Fibroblast of lung (primary cell): ENCODE measurements around the gene WDFY2. TPM values are rescaled to one million over a fixed set of nuclear protein-coding genes. Genes with fewer than 3 reads are reported as not detected.

Experiments used
- DNase-seq, 2 donors: peaks; one replicate each; pipeline versions ENCODE4 v3.0.0 to v3.0.0-alpha.2; 2010; ENCODE audit warnings: low read depth in 2 of 2
- H2AFZ ChIP-seq: 2 replicates; pipeline ENCODE4 v1.5.1; 2012; ENCODE audit warnings: low read length, control low read depth, inconsistent platforms
- H3K27ac ChIP-seq: 2 replicates; pipeline ENCODE4 v1.5.1; 2011; ENCODE audit warnings: low read length, control low read depth; ENCODE audit not compliant: insufficient read depth
- H3K27me3 ChIP-seq: 2 replicates; pipeline ENCODE4 v1.5.1; 2011; ENCODE audit warnings: mild to moderate bottlenecking, low read length; ENCODE audit not compliant: control insufficient read depth, insufficient read depth
- H3K36me3 ChIP-seq: 2 replicates; pipeline ENCODE4 v1.5.1; 2011; ENCODE audit warnings: low read length; ENCODE audit not compliant: control insufficient read depth, insufficient read depth
- H3K4me1 ChIP-seq: 2 replicates; pipeline ENCODE4 v1.5.1; 2011; ENCODE audit warnings: low read length; ENCODE audit not compliant: control insufficient read depth, insufficient read depth; ENCODE audit errors: extremely low read depth
- H3K4me2 ChIP-seq: 2 replicates; pipeline ENCODE4 v1.5.1; 2011; ENCODE audit warnings: low read length, control low read depth; ENCODE audit not compliant: insufficient read depth; ENCODE audit errors: extremely low read depth
- H3K4me3 ChIP-seq, 4 experiments: fragments of 200-600 bp in 1 of 4; sonication (generic) in 1 of 4; replicated peaks in 1 of 4; 2 replicates each; pipeline ENCODE4 v1.5.1; 2011 to 2016; ENCODE audit warnings: low read length in 4 of 4, low read depth in 3 of 4, mild to moderate bottlenecking in 3 of 4, control low read depth in 2 of 4, inconsistent platforms in 1 of 4, mixed read lengths in 1 of 4; ENCODE audit not compliant: insufficient read depth in 1 of 4; ENCODE audit errors: control extremely low read depth in 1 of 4
- H3K79me2 ChIP-seq: 2 replicates; pipeline ENCODE4 v1.5.1; 2012; ENCODE audit warnings: mild to moderate bottlenecking, low read length, inconsistent platforms; ENCODE audit not compliant: control insufficient read depth, insufficient read depth
- H3K9ac ChIP-seq: 2 replicates; pipeline ENCODE4 v1.5.1; 2011; ENCODE audit warnings: mild to moderate bottlenecking, low read length, control low read depth; ENCODE audit not compliant: insufficient read depth
- H3K9me3 ChIP-seq: 2 replicates; pipeline ENCODE4 v1.5.1; 2012; ENCODE audit warnings: low read depth, low read length; ENCODE audit not compliant: control insufficient read depth, insufficient read depth
- H4K20me1 ChIP-seq: 2 replicates; pipeline ENCODE4 v1.5.1; 2011; ENCODE audit warnings: low read length; ENCODE audit not compliant: control insufficient read depth, insufficient read depth; ENCODE audit errors: extremely low read depth
- CTCF ChIP-seq, 2 donors: IDR thresholded peaks in 1 of 2; conservative IDR thresholded peaks in 1 of 2; 1 replicate in 1 of 2; 2 replicates in 1 of 2; pipeline ENCODE4 v1.5.1; 2011 to 2012; ENCODE audit warnings: low read length in 2 of 2, control low read depth in 1 of 2, inconsistent platforms in 1 of 2, low read depth in 1 of 2, mild to moderate bottlenecking in 1 of 2
- EZH2 ChIP-seq: IDR thresholded peaks from 2 replicates; pipeline ENCODE4 v1.5.1; 2012; ENCODE audit warnings: low read length, control low read depth, mild to moderate bottlenecking; ENCODE audit errors: missing control alignments
- polyA plus RNA-seq, 2 donors: library from polyadenylated mRNA; depleted of rRNA in 1 of 2; stranded (reverse) in 1 of 2; unstranded in 1 of 2; fragments of >200 nt; gene quantifications; 2 replicates each; pipeline ENCODE4 v1.2.1, GENCODE V29; 2011 to 2012; ENCODE audit warnings: missing spikeins in 1 of 2
- total RNA-seq: library from RNA; depleted of rRNA; stranded (reverse); fragments of >200 nt; gene quantifications from 2 replicates; pipeline ENCODE4 v1.2.1, GENCODE V29; 2014

WDFY2 gene
- total and polyA plus RNA-seq, 2 donors (not counting 1 experiment from before 2014, with no cell fraction given): 4.9 to 9.2 TPM

GRCh38 chr13:51799261-51799660 is 215.0 kb downstream of the WDFY2 start:
- Histone ChIP-seq H3K36me3 (no peaks in the 10 kb centered on the region), H3K9me3 (no peaks in the 10 kb centered on the region), H3K4me2 (no peak overlapping the region), H2AFZ (no peak overlapping the region), H4K20me1 (no peaks in the 10 kb centered on the region), H3K4me1 (peaks cover 17% of the 10 kb centered on the region), H3K79me2 (no peaks in the 10 kb centered on the region), H3K27me3 (no peaks in the 10 kb centered on the region), H3K27ac (no peak overlapping the region), H3K4me3 (no peak overlapping the region), H3K9ac (no peak overlapping the region)
- no peak for DNase-seq
- no peak for TF ChIP-seq EZH2
- TF ChIP-seq CTCF (conservative IDR thresholded peaks at IDR 0.05 in 1 of 2, IDR thresholded peaks at IDR 0.05 in 1 of 2; ENCODE audit: low read depth in 1 of 2, low read length in 2 of 2): no peak

GRCh38 chr13:51800486-51800885 is 216.2 kb downstream of the WDFY2 start:
- Histone ChIP-seq H2AFZ (no peak overlapping the region), H3K9ac (no peak overlapping the region), H3K36me3 (no peaks in the 10 kb centered on the region), H4K20me1 (no peaks in the 10 kb centered on the region), H3K4me2 (no peak overlapping the region), H3K27me3 (no peaks in the 10 kb centered on the region), H3K9me3 (no peaks in the 10 kb centered on the region), H3K4me3 (no peak overlapping the region), H3K79me2 (no peaks in the 10 kb centered on the region), H3K4me1 (peaks cover 17% of the 10 kb centered on the region), H3K27ac (no peak overlapping the region)
- DNase-seq: no peak
- TF ChIP-seq CTCF (conservative IDR thresholded peaks at IDR 0.05 in 1 of 2, IDR thresholded peaks at IDR 0.05 in 1 of 2; ENCODE audit: low read depth in 1 of 2, low read length in 2 of 2): no peak
- no peak for TF ChIP-seq EZH2

GRCh38 chr13:51801631-51802099 is 217.4 kb downstream of the WDFY2 start:
- Histone ChIP-seq H3K4me2 (no peak overlapping the region), H3K9ac (no peak overlapping the region), H3K79me2 (no peaks in the 10 kb centered on the region), H3K36me3 (no peaks in the 10 kb centered on the region), H3K4me3 (no peak overlapping the region), H3K27ac (no peak overlapping the region), H4K20me1 (no peaks in the 10 kb centered on the region), H3K4me1 (peaks cover 17% of the 10 kb centered on the region), H3K9me3 (no peaks in the 10 kb centered on the region), H3K27me3 (no peaks in the 10 kb centered on the region), H2AFZ (no peak overlapping the region)
- no peak for DNase-seq
- TF ChIP-seq EZH2 (no peak), CTCF (conservative IDR thresholded peaks at IDR 0.05 in 1 of 2, IDR thresholded peaks at IDR 0.05 in 1 of 2; ENCODE audit: low read depth in 1 of 2, low read length in 2 of 2) (no peak)
